GM10847 (cell line): ENCODE data around the gene FRAS1.

ENCODE experiments used
- POLR2A ChIP-seq: IDR thresholded peaks from 2 replicates; pipeline ENCODE4 v1.6.1; 2011; ENCODE audit not compliant: insufficient read length; ENCODE audit errors: extremely low read depth

The FRAS1 gene

GRCh38 chr4:78213218-78213617, 156.1 kb downstream of the FRAS1 start:
- TF ChIP-seq POLR2A = no peak

GRCh38 chr4:78214078-78214477, 157.0 kb downstream of the FRAS1 start:
- TF ChIP-seq POLR2A = no peak

- TF ChIP-seq POLR2A = no peak
Measured at GRCh38 chr4:78217557-78217956, 160.4 kb downstream of the FRAS1 start.

GRCh38 chr4:78218260-78218659, 161.1 kb downstream of the FRAS1 start:
- no peak for TF ChIP-seq POLR2A

- TF ChIP-seq POLR2A = no peak
Measured at GRCh38 chr4:78219825-78220224, 162.7 kb downstream of the FRAS1 start.

GRCh38 chr4:78220283-78220682, 163.2 kb downstream of the FRAS1 start:
- no peak for TF ChIP-seq POLR2A

GRCh38 chr4:78222575-78223186, 165.6 kb downstream of the FRAS1 start:
- TF ChIP-seq POLR2A = no peak

GRCh38 chr4:78225236-78225635, 168.1 kb downstream of the FRAS1 start:
- TF ChIP-seq POLR2A = no peak

- no peak for TF ChIP-seq POLR2A
Measured at GRCh38 chr4:78226279-78226678, 169.2 kb downstream of the FRAS1 start.

GRCh38 chr4:78227411-78228057, 170.4 kb downstream of the FRAS1 start:
- no peak for TF ChIP-seq POLR2A

GRCh38 chr4:78235800-78236199, 178.7 kb downstream of the FRAS1 start:
- TF ChIP-seq POLR2A = no peak

- no peak for TF ChIP-seq POLR2A
Measured at GRCh38 chr4:78237360-78237759, 180.2 kb downstream of the FRAS1 start.

GRCh38 chr4:78242071-78242470, 184.9 kb downstream of the FRAS1 start:
- no peak for TF ChIP-seq POLR2A

GRCh38 chr4:78244705-78245485, 187.8 kb downstream of the FRAS1 start:
- TF ChIP-seq POLR2A = no peak

GRCh38 chr4:78247536-78248285, 190.6 kb downstream of the FRAS1 start:
- TF ChIP-seq POLR2A = no peak

- TF ChIP-seq POLR2A = no peak
Measured at GRCh38 chr4:78250500-78250899, 193.4 kb downstream of the FRAS1 start.

- TF ChIP-seq POLR2A = no peak
Measured at GRCh38 chr4:78254893-78255292, 197.8 kb downstream of the FRAS1 start.
